HepG2 (cell line): ENCODE results near the gene DDX10. TPM values are rescaled to one million over a fixed set of nuclear protein-coding genes. Genes with fewer than 3 reads are reported as not detected.

ENCODE experiments used
- ARHGAP35 ChIP-seq: sonication (generic); formaldehyde crosslinking; IDR thresholded peaks from 2 replicates; pipeline ENCODE4 v1.9.0; 2022; ENCODE audit warnings: mild to moderate bottlenecking, inconsistent platforms, moderate library complexity, missing genetic modification reagents, borderline replicate concordance
- ARID5B ChIP-seq: IDR thresholded peaks from 2 replicates; pipeline ENCODE4 v1.4.0; 2020; ENCODE audit warnings: mild to moderate bottlenecking, missing genetic modification reagents
- CEBPB ChIP-seq: IDR thresholded peaks from 2 replicates; pipeline ENCODE4 v1.6.1; 2011; ENCODE audit warnings: low read depth, low read length, improper control_type of control experiment, borderline replicate concordance
- CEBPG ChIP-seq: IDR thresholded peaks from 2 replicates; pipeline ENCODE4 v1.6.1; 2016
- FOXA3 ChIP-seq: IDR thresholded peaks from 2 replicates; pipeline ENCODE4 v1.6.1; 2016; ENCODE audit warnings: missing genetic modification reagents, missing compliant biosample characterization
- MAX ChIP-seq: IDR thresholded peaks from 2 replicates; pipeline ENCODE4 v1.6.1; 2012; ENCODE audit warnings: inconsistent platforms
- MTF1 ChIP-seq: sonication (generic); formaldehyde crosslinking; IDR thresholded peaks from 2 replicates; pipeline ENCODE4 v1.5.0; 2020; ENCODE audit warnings: missing genetic modification reagents
- NFAT5 ChIP-seq: sonication (generic); formaldehyde crosslinking; IDR thresholded peaks from 2 replicates; pipeline ENCODE4 v1.4.0; 2020; ENCODE audit warnings: missing genetic modification reagents
- NFATC3 ChIP-seq: sonication (generic); formaldehyde crosslinking; IDR thresholded peaks from 2 replicates; pipeline ENCODE4 v1.5.1; 2020; ENCODE audit warnings: mild to moderate bottlenecking, missing genetic modification reagents
- RFX5 ChIP-seq: IDR thresholded peaks from 2 replicates; pipeline ENCODE4 v1.6.1; 2011; ENCODE audit warnings: low read depth, low read length, improper control_type of control experiment
- SMAD9 ChIP-seq: sonication (generic); formaldehyde crosslinking; IDR thresholded peaks from 2 replicates; pipeline ENCODE4 v1.5.1; 2020; ENCODE audit warnings: mild to moderate bottlenecking, missing genetic modification reagents
- ZBTB46 ChIP-seq: sonication (generic); formaldehyde crosslinking; IDR thresholded peaks from 2 replicates; pipeline ENCODE4 v1.4.0; 2020; ENCODE audit warnings: mild to moderate bottlenecking, missing genetic modification reagents, borderline replicate concordance
- ZNF549 ChIP-seq: sonication (generic); formaldehyde crosslinking; IDR thresholded peaks from 2 replicates; pipeline ENCODE4 v1.5.0; 2020; ENCODE audit warnings: missing genetic modification reagents
- ZNF609 ChIP-seq: sonication (generic); formaldehyde crosslinking; IDR thresholded peaks from 2 replicates; pipeline ENCODE4 v1.4.0; 2020; ENCODE audit warnings: mild to moderate bottlenecking, missing genetic modification reagents, borderline replicate concordance
- polyA plus RNA-seq, 8 experiments: library from polyadenylated mRNA; depleted of rRNA in 3 of 8; stranded (reverse) in 7 of 8; unstranded in 1 of 8; fragments of >200 nt; fragmentation: Illumina TruSeq in 4 of 8; extraction: Trizol in 4 of 8; gene quantifications; 2 replicates each; pipeline versions ENCODE4 v1.2.1 to v1.2.3, GENCODE V29; 2011 to 2016; ENCODE audit warnings: low read depth in 4 of 8, missing spikeins in 1 of 8, mixed read lengths in 1 of 8; ENCODE audit not compliant: insufficient read depth in 1 of 8
- total RNA-seq, 5 experiments: library from RNA; depleted of rRNA; stranded (reverse); fragments of >200 nt; fragmentation: Illumina TruSeq; extraction: Trizol; gene quantifications; 2 replicates each; pipeline ENCODE4 v1.2.3, GENCODE V29; 2016; ENCODE audit warnings: low read depth in 1 of 5

Gene DDX10
- total and polyA plus RNA-seq, 2 of the 13 experiments (the other 11 are each of a cell fraction or from before 2014, with no cell fraction given) = 17.0 to 32.0 TPM

GRCh38 chr11:108715239-108715638 is 50.4 kb downstream of the DDX10 start (continued):
- TF ChIP-seq NFAT5 (CRISPR knock-in tag) = no peak
- TF ChIP-seq MAX = no peak
- TF ChIP-seq MTF1 = no peak
- no peak for TF ChIP-seq NFATC3 (CRISPR knock-in tag)
- 0 out of 2 replicates have a peak, but pooled peaks have one; percentile 27 for TF ChIP-seq CEBPG
- TF ChIP-seq ARHGAP35 = no peak
- no peak for TF ChIP-seq ZNF609 (CRISPR knock-in tag)
- TF ChIP-seq SMAD9 (CRISPR knock-in tag) = no peak
- no peak for TF ChIP-seq ZBTB46 (CRISPR knock-in tag)
- no peak for TF ChIP-seq CEBPB
- TF ChIP-seq FOXA3 (CRISPR knock-in tag) = 0 out of 2 replicates have a peak, but pooled peaks have one; percentile 13
- TF ChIP-seq ZNF549 = no peak
- 0 out of 2 replicates have a peak, but pooled peaks have one; percentile 12 for TF ChIP-seq ARID5B
- TF ChIP-seq RFX5 = no peak
